ENCODE data around the gene CELF4. TPM values are rescaled to one million over a fixed set of nuclear protein-coding genes. Genes with fewer than 3 reads are reported as not detected.

CELF4 gene
- total and polyA plus RNA-seq, 5 donors from 2014 or later, result 0.08 to 0.30 (median 0.08) TPM; not detected in 2

DNA sequence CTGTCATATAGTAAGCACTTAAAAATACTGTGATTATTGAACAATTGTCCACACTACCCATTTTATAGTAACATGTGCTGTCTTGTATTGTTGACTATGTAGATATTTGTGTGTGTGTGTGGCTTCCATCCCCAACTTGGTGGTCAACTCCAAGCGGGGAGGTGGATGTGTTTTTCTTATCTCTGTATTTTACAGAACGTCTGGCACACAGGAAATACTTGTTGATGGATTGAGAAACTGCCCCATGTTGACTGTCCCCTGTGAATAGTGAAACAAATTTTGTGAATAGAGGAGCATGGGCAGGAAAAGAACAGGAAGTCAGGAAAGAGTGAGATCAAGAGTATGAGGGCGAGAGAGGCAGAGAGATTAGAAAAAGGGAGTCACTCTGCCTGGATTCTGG is 83.6 kb downstream of the CELF4 start:
- DNase-seq (no peak), ATAC-seq (ENCODE audit: low read depth in 2 of 2) (no peak)
- H3K4me1 Mint-ChIP-seq, result peaks cover 0 to 10% (median 2%) of the 10 kb centered on the region in 4 donors
- H3K4me1 ChIP-seq (ENCODE audit: control insufficient read depth, insufficient read depth, low read length, poor library complexity, severe bottlenecking), result no peaks in the 10 kb centered on the region
- H3K36me3 ChIP-seq (ENCODE audit: control insufficient read depth, insufficient read depth, low read length), result no peaks in the 10 kb centered on the region
- no peak overlapping the region for H3K4me3 ChIP-seq (ENCODE audit: low read depth, low read length)
- H3K27ac Mint-ChIP-seq, result peak overlapping the region in 1 of 3 donors; percentile 16
- no peak overlapping the region for H3K27ac ChIP-seq (ENCODE audit: insufficient read depth, low read length, poor library complexity, severe bottlenecking)
- no peaks in the 10 kb centered on the region for H3K36me3 Mint-ChIP-seq
- H3K9me3 Mint-ChIP-seq, result peaks cover 0 to 6% (median 0%) of the 10 kb centered on the region in 7 donors
- H3K27me3 ChIP-seq (ENCODE audit: control insufficient read depth, insufficient read depth, low read length), result peaks cover 18% of the 10 kb centered on the region
- H3K4me3 Mint-ChIP-seq, result no peak overlapping the region
- H3K27me3 Mint-ChIP-seq, result peaks cover 33% of the 10 kb centered on the region
- no peaks in the 10 kb centered on the region for H3K9me3 ChIP-seq (ENCODE audit: control insufficient read depth in 2 of 2, low read length in 2 of 2)

DNA sequence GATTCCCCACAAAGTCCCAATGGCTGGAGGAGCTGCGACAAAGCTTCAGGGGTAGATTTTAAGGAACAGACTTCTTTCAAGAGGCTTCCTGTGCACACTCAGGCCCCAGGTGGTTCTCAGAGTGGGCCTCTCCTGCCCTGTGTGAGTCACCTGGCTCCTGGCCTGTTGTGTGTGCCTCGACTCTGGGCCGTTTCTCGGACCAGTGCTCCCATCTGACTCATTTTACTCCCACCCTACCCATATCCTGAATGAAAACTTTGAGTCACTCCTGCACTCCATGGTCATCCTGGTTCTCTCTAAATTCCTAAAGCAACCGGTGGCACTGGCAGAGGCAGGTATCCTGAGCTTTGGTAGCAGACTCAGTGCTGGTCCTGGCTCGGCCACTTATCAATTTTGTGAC is 84.1 kb downstream of the CELF4 start:
- no peak for DNase-seq
- peaks cover 0 to 7% (median under 1%) of the 10 kb centered on the region in 4 donors for H3K4me1 Mint-ChIP-seq
- no peak for ATAC-seq (ENCODE audit: low read depth in 2 of 2)
- H3K4me3 Mint-ChIP-seq, result no peak overlapping the region
- H3K4me3 ChIP-seq (ENCODE audit: low read depth, low read length), result no peak overlapping the region
- H3K27ac ChIP-seq (ENCODE audit: insufficient read depth, low read length, poor library complexity, severe bottlenecking), result no peak overlapping the region
- H3K27me3 ChIP-seq (ENCODE audit: control insufficient read depth, insufficient read depth, low read length), result peaks cover 14% of the 10 kb centered on the region
- H3K9me3 Mint-ChIP-seq, result peaks cover 0 to 4% (median 0%) of the 10 kb centered on the region in 7 donors
- no peaks in the 10 kb centered on the region for H3K4me1 ChIP-seq (ENCODE audit: control insufficient read depth, insufficient read depth, low read length, poor library complexity, severe bottlenecking)
- no peaks in the 10 kb centered on the region for H3K36me3 Mint-ChIP-seq
- no peaks in the 10 kb centered on the region for H3K36me3 ChIP-seq (ENCODE audit: control insufficient read depth, insufficient read depth, low read length)
- no peaks in the 10 kb centered on the region for H3K9me3 ChIP-seq (ENCODE audit: control insufficient read depth in 2 of 2, low read length in 2 of 2)
- H3K27me3 Mint-ChIP-seq, result peaks cover 28% of the 10 kb centered on the region
- no peak overlapping the region for H3K27ac Mint-ChIP-seq

DNA sequence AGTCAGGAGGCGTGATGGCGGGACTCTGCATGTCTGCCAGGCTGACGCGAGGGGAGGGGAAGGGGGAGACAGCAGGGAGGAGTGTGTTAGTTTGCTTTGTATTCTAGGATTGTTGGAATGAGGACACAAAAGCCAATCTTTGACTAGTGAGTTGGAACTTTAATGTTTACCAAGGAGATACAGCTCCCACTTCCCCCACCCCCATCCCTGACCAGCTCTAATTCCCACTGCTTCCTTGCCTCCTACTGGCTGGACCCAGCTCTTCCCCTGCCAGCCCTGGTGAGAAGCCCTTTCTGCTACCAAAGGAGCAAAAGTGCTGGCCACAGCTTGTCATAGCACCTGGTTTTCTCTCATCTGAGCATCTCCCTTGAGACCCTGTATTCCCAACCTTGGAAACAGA is 84.5 kb downstream of the CELF4 start:
- H3K4me3 Mint-ChIP-seq, result no peak overlapping the region
- H3K27ac ChIP-seq (ENCODE audit: insufficient read depth, low read length, poor library complexity, severe bottlenecking), result no peak overlapping the region
- no peaks in the 10 kb centered on the region for H3K36me3 ChIP-seq (ENCODE audit: control insufficient read depth, insufficient read depth, low read length)
- ATAC-seq (ENCODE audit: low read depth in 2 of 2) (no peak), DNase-seq (no peak)
- H3K36me3 Mint-ChIP-seq, result no peaks in the 10 kb centered on the region
- no peak overlapping the region for H3K27ac Mint-ChIP-seq
- H3K27me3 ChIP-seq (ENCODE audit: control insufficient read depth, insufficient read depth, low read length), result peaks cover 10% of the 10 kb centered on the region
- H3K4me3 ChIP-seq (ENCODE audit: low read depth, low read length), result no peak overlapping the region
- H3K4me1 ChIP-seq (ENCODE audit: control insufficient read depth, insufficient read depth, low read length, poor library complexity, severe bottlenecking), result no peaks in the 10 kb centered on the region
- H3K9me3 ChIP-seq (ENCODE audit: control insufficient read depth in 2 of 2, low read length in 2 of 2), result no peaks in the 10 kb centered on the region
- H3K9me3 Mint-ChIP-seq, result peaks cover 0 to 4% (median 0%) of the 10 kb centered on the region in 7 donors
- H3K27me3 Mint-ChIP-seq, result peaks cover 23% of the 10 kb centered on the region
- peaks cover 0 to 4% (median 0%) of the 10 kb centered on the region in 4 donors for H3K4me1 Mint-ChIP-seq

DNA sequence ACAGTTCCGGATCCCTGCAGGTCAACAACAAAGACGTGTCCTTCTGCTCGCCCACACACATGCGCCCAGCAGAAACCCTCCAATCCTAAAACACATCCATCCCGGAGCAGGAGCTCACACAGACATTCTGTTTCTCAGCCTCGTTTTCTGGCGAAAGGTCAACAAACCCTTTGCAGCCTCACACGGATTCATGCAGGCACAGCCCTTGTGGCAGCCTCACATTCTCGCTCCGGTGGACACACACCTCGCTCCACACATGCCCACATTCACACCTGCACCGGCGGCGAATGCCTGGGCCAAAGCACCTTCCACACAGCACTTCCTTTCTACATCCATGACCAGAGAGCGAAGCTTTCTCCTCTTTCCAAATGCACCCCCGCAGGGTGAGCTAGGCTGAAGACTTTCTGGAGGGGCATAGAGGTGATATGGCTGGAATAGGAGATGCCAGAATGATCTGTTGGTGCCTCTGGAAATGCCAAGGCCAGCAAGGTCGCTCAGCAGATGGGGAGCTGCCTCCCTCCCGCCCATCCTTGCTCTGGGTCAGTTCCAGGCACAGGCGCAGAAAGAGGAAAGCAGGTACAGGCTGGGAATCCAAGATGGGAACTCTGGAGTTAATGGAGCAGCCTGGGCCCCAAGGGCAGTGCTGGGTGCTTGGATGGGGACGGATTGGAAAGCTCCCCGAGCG is 88.8 kb downstream of the CELF4 start:
- Mint-ChIP-seq H3K27ac (no peak overlapping the region), H3K36me3 (no peaks in the 10 kb centered on the region), H3K27me3 (no peaks in the 10 kb centered on the region), H3K9me3 (peaks cover 0 to 4% (median 0%) of the 10 kb centered on the region in 7 donors), H3K4me1 (no peaks in the 10 kb centered on the region), H3K4me3 (no peak overlapping the region)
- no peak for DNase-seq
- ATAC-seq (ENCODE audit: low read depth in 2 of 2), result no peak
- Histone ChIP-seq H3K27ac (ENCODE audit: insufficient read depth, low read length, poor library complexity, severe bottlenecking) (no peak overlapping the region), H3K27me3 (ENCODE audit: control insufficient read depth, insufficient read depth, low read length) (no peaks in the 10 kb centered on the region), H3K9me3 (ENCODE audit: control insufficient read depth in 2 of 2, low read length in 2 of 2) (no peaks in the 10 kb centered on the region), H3K4me1 (ENCODE audit: control insufficient read depth, insufficient read depth, low read length, poor library complexity, severe bottlenecking) (no peaks in the 10 kb centered on the region), H3K4me3 (ENCODE audit: low read depth, low read length) (no peak overlapping the region), H3K36me3 (ENCODE audit: control insufficient read depth, insufficient read depth, low read length) (no peaks in the 10 kb centered on the region)

DNA sequence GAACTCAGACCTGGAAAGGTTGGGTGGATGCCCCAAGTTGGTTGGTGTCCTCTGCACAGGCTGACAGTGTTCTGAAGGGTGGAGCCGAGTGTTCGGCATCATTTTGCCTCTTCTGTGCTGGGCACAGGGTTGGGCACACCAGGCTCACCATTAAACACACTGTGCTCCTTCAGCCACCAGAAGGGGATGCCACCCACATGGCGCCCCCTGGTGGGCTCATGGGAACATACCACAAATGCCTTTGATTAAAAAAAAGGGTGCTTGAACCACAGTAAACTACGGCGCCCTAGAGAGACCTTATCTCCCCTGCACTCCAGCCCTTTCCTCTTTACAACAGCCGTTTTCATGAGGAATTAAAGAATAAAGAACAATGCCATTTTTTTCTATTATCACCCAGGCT is 89.4 kb downstream of the CELF4 start:
- Histone ChIP-seq H3K4me1 (ENCODE audit: control insufficient read depth, insufficient read depth, low read length, poor library complexity, severe bottlenecking) (no peaks in the 10 kb centered on the region), H3K36me3 (ENCODE audit: control insufficient read depth, insufficient read depth, low read length) (no peaks in the 10 kb centered on the region), H3K27ac (ENCODE audit: insufficient read depth, low read length, poor library complexity, severe bottlenecking) (no peak overlapping the region), H3K9me3 (ENCODE audit: control insufficient read depth in 2 of 2, low read length in 2 of 2) (no peaks in the 10 kb centered on the region), H3K27me3 (ENCODE audit: control insufficient read depth, insufficient read depth, low read length) (no peaks in the 10 kb centered on the region), H3K4me3 (ENCODE audit: low read depth, low read length) (no peak overlapping the region)
- Mint-ChIP-seq H3K4me1 (no peaks in the 10 kb centered on the region), H3K4me3 (no peak overlapping the region), H3K27ac (no peak overlapping the region), H3K9me3 (peaks cover 0 to 4% (median 0%) of the 10 kb centered on the region in 7 donors), H3K27me3 (peaks cover 2% of the 10 kb centered on the region), H3K36me3 (no peaks in the 10 kb centered on the region)
- ATAC-seq (ENCODE audit: low read depth in 2 of 2), result no peak
- peak in 1 of 3 donors; percentile 19 for DNase-seq

DNA sequence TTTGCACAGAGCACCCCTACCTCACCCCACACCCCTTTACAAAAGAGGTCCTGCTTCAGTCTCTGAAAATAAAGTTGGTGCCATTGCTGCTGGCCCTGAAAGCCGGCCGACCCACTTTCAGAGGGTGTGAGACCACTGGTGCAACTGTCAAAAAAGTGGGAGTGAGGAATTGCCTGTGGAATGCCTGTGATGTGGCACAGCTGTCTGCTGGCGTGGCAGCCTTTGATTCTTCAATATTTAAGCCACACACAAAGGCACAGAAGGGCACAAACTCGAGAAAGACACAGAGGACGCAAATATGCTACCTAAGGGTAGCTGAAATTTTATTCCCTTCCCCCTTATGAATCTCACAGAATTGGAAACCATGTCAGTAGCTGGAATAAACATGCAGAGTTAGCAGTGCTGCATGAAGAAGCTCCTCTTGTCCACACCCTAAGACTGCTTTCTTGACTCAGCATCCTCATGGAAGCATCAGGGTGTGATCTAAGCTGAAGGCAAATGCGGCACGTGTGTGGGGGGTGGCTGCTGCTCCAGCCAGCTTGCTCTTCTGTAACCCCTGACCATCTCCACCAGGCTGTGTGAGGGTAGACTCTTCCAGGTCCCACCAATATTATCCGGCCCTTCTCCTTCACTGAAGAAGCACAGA is 92.3 kb downstream of the CELF4 start:
- H3K9me3 ChIP-seq (ENCODE audit: control insufficient read depth in 2 of 2, low read length in 2 of 2), result no peaks in the 10 kb centered on the region
- DNase-seq (no peak), ATAC-seq (ENCODE audit: low read depth in 2 of 2) (no peak)
- no peaks in the 10 kb centered on the region for H3K27me3 ChIP-seq (ENCODE audit: control insufficient read depth, insufficient read depth, low read length)
- H3K27ac ChIP-seq (ENCODE audit: insufficient read depth, low read length, poor library complexity, severe bottlenecking), result no peak overlapping the region
- Mint-ChIP-seq H3K9me3 (no peaks in the 10 kb centered on the region), H3K4me1 (no peaks in the 10 kb centered on the region), H3K4me3 (no peak overlapping the region), H3K27me3 (peaks cover 5% of the 10 kb centered on the region), H3K27ac (no peak overlapping the region), H3K36me3 (no peaks in the 10 kb centered on the region)
- H3K4me1 ChIP-seq (ENCODE audit: control insufficient read depth, insufficient read depth, low read length, poor library complexity, severe bottlenecking), result no peaks in the 10 kb centered on the region
- H3K36me3 ChIP-seq (ENCODE audit: control insufficient read depth, insufficient read depth, low read length), result no peaks in the 10 kb centered on the region
- H3K4me3 ChIP-seq (ENCODE audit: low read depth, low read length), result no peak overlapping the region

DNA sequence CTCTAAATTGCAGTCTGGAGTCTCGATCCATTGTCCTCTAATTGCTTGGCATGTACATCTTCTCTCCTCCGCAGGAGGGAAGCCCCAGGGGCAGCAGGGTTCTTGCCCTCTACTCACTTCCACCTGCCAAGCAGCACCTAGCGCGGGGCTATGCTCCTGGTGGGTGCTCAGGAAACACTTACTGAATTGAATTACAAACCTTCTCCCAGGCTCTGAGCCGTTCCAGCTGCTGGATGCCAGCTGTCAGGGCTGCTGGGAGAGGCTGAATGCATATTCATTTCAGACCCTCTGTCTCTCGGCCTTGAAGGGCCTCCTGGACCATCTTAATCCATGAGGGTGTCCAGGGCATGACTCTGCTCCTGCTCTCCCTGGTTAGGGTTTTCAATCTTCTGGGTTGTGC is 94.0 kb downstream of the CELF4 start:
- Histone ChIP-seq H3K27me3 (ENCODE audit: control insufficient read depth, insufficient read depth, low read length) (no peaks in the 10 kb centered on the region), H3K27ac (ENCODE audit: insufficient read depth, low read length, poor library complexity, severe bottlenecking) (no peak overlapping the region), H3K4me3 (ENCODE audit: low read depth, low read length) (no peak overlapping the region), H3K4me1 (ENCODE audit: control insufficient read depth, insufficient read depth, low read length, poor library complexity, severe bottlenecking) (no peaks in the 10 kb centered on the region), H3K9me3 (ENCODE audit: control insufficient read depth in 2 of 2, low read length in 2 of 2) (no peaks in the 10 kb centered on the region), H3K36me3 (ENCODE audit: control insufficient read depth, insufficient read depth, low read length) (no peaks in the 10 kb centered on the region)
- no peaks in the 10 kb centered on the region for H3K36me3 Mint-ChIP-seq
- no peaks in the 10 kb centered on the region for H3K4me1 Mint-ChIP-seq
- no peak for DNase-seq
- H3K27me3 Mint-ChIP-seq, result peaks cover 5% of the 10 kb centered on the region
- peak overlapping the region in 1 of 3 donors; percentile 39 for H3K27ac Mint-ChIP-seq
- no peak overlapping the region for H3K4me3 Mint-ChIP-seq
- no peaks in the 10 kb centered on the region for H3K9me3 Mint-ChIP-seq
- no peak for ATAC-seq (ENCODE audit: low read depth in 2 of 2)

DNA sequence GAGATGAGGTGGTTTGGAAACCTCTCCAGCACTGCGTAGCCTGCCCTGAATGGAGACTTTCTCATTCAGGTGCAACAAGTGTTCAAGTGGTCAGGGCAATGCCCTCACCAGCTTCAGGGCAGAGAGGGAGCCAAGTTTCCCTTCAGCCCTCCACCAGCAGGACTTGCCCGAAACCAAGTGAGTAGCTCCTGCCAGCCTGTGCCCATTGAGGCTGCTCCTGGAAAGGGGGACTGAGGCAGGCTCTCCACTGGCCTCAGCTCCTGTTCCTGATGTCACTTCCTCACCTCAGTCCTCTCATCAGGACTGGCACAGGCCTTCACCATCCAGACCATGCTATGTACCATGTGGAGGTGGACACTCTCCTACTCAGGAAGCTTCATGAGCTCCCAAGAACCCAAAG is 94.6 kb downstream of the CELF4 start:
- H3K4me3 Mint-ChIP-seq, result no peak overlapping the region

More for the DNA sequence above, 94.6 kb downstream of the CELF4 start:
- H3K9me3 Mint-ChIP-seq, result no peaks in the 10 kb centered on the region
- no peaks in the 10 kb centered on the region for H3K36me3 Mint-ChIP-seq
- no peak overlapping the region for H3K27ac Mint-ChIP-seq
- Histone ChIP-seq H3K27ac (ENCODE audit: insufficient read depth, low read length, poor library complexity, severe bottlenecking) (no peak overlapping the region), H3K4me1 (ENCODE audit: control insufficient read depth, insufficient read depth, low read length, poor library complexity, severe bottlenecking) (no peaks in the 10 kb centered on the region), H3K36me3 (ENCODE audit: control insufficient read depth, insufficient read depth, low read length) (no peaks in the 10 kb centered on the region), H3K27me3 (ENCODE audit: control insufficient read depth, insufficient read depth, low read length) (no peaks in the 10 kb centered on the region), H3K9me3 (ENCODE audit: control insufficient read depth in 2 of 2, low read length in 2 of 2) (no peaks in the 10 kb centered on the region), H3K4me3 (ENCODE audit: low read depth, low read length) (no peak overlapping the region)
- H3K4me1 Mint-ChIP-seq, result no peaks in the 10 kb centered on the region
- no peak for DNase-seq
- H3K27me3 Mint-ChIP-seq, result peaks cover 5% of the 10 kb centered on the region
- no peak for ATAC-seq (ENCODE audit: low read depth in 2 of 2)
